GM08714 (cell line): ENCODE measurements around the gene LRRC1.

ENCODE experiments used
- H3K4me3 ChIP-seq: fragments of 200-500 bp; sonication (Bioruptor generic); 2 replicates; pipeline ENCODE4 v1.5.1; 2014; ENCODE audit warnings: mild to moderate bottlenecking, low read length, inconsistent platforms
- ZNF274 ChIP-seq: IDR thresholded peaks from 2 replicates; pipeline ENCODE4 v1.6.1; 2012; ENCODE audit warnings: mild to moderate bottlenecking, low read depth, low read length

LRRC1 gene

GRCh38 chr6:53889365-53889764 lies 94.6 kb downstream of the LRRC1 start:
- TF ChIP-seq ZNF274: no peak
- H3K4me3 ChIP-seq: no peak overlapping the region

- no peak overlapping the region for H3K4me3 ChIP-seq
- TF ChIP-seq ZNF274: no peak
These were observed 97.9 kb downstream of the LRRC1 start for GRCh38 chr6:53892707-53893106.

- TF ChIP-seq ZNF274: no peak
- H3K4me3 ChIP-seq: no peak overlapping the region; the same call in 1 of the 2 replicates
These were observed 99.3 kb downstream of the LRRC1 start for GRCh38 chr6:53894091-53894490.

- no peak for TF ChIP-seq ZNF274
- no peak overlapping the region for H3K4me3 ChIP-seq
These were observed 101.4 kb downstream of the LRRC1 start for GRCh38 chr6:53896196-53896595.

GRCh38 chr6:53898026-53898795 lies 103.4 kb downstream of the LRRC1 start:
- H3K4me3 ChIP-seq: no peak overlapping the region
- no peak for TF ChIP-seq ZNF274

- no peak for TF ChIP-seq ZNF274
- H3K4me3 ChIP-seq: no peak overlapping the region
These were observed 104.7 kb downstream of the LRRC1 start for GRCh38 chr6:53899512-53899911.

GRCh38 chr6:53903357-53903756 lies 108.6 kb downstream of the LRRC1 start:
- H3K4me3 ChIP-seq: no peak overlapping the region
- TF ChIP-seq ZNF274: no peak

GRCh38 chr6:53906103-53906502 lies 111.3 kb downstream of the LRRC1 start:
- TF ChIP-seq ZNF274: no peak

GRCh38 chr6:53906842-53907241 lies 112.0 kb downstream of the LRRC1 start:
- H3K4me3 ChIP-seq: no peak overlapping the region
- TF ChIP-seq ZNF274: no peak

More at GRCh38 chr6:53906103-53906502, 111.3 kb downstream of the LRRC1 start:
- H3K4me3 ChIP-seq: no peak overlapping the region

GRCh38 chr6:53910834-53911233 lies 116.0 kb downstream of the LRRC1 start:
- H3K4me3 ChIP-seq: no peak overlapping the region
- no peak for TF ChIP-seq ZNF274

GRCh38 chr6:53912661-53913060 lies 117.9 kb downstream of the LRRC1 start:
- H3K4me3 ChIP-seq: no peak overlapping the region
- no peak for TF ChIP-seq ZNF274

- no peak for TF ChIP-seq ZNF274
- H3K4me3 ChIP-seq: no peak overlapping the region
These were observed 118.5 kb downstream of the LRRC1 start for GRCh38 chr6:53913286-53913685.

- H3K4me3 ChIP-seq: no peak overlapping the region
- no peak for TF ChIP-seq ZNF274
These were observed 120.4 kb downstream of the LRRC1 start for GRCh38 chr6:53915026-53915691.

GRCh38 chr6:53916804-53917463 lies 122.1 kb downstream of the LRRC1 start:
- TF ChIP-seq ZNF274: no peak
- H3K4me3 ChIP-seq: peak overlapping the region; percentile 48; the same call in 1 of the 2 replicates

GRCh38 chr6:53917464-53917842 lies 122.6 kb downstream of the LRRC1 start:
- TF ChIP-seq ZNF274: no peak
- peak overlapping the region; percentile 48; the same call in 1 of the 2 replicates for H3K4me3 ChIP-seq
